ES-I3 (cell line): ENCODE results near the gene OR2V1.
"Not testable (repeated sequence)": the region's sequence is repeated elsewhere in the genome, so short reads cannot be mapped to it uniquely, and the experiment has no call there.

Experiments used
- H3K36me3 ChIP-seq: 2 replicates; pipeline ENCODE4 v1.6.1; 2013; ENCODE audit warnings: mild to moderate bottlenecking, low read length, control low read depth, moderate library complexity; ENCODE audit not compliant: insufficient read depth
- H3K4me1 ChIP-seq: 2 replicates; pipeline ENCODE4 v1.6.1; 2013; ENCODE audit warnings: mild to moderate bottlenecking, control low read depth, low read length; ENCODE audit not compliant: insufficient read depth
- H3K9ac ChIP-seq: 2 replicates; pipeline ENCODE4 v1.6.1; 2013; ENCODE audit warnings: low read depth, mild to moderate bottlenecking, low read length, moderate library complexity
- H3K9me3 ChIP-seq: 2 replicates; pipeline ENCODE4 v1.6.1; 2013; ENCODE audit warnings: mild to moderate bottlenecking, low read length, moderate library complexity; ENCODE audit not compliant: control insufficient read depth, insufficient read depth

Gene OR2V1

DNA sequence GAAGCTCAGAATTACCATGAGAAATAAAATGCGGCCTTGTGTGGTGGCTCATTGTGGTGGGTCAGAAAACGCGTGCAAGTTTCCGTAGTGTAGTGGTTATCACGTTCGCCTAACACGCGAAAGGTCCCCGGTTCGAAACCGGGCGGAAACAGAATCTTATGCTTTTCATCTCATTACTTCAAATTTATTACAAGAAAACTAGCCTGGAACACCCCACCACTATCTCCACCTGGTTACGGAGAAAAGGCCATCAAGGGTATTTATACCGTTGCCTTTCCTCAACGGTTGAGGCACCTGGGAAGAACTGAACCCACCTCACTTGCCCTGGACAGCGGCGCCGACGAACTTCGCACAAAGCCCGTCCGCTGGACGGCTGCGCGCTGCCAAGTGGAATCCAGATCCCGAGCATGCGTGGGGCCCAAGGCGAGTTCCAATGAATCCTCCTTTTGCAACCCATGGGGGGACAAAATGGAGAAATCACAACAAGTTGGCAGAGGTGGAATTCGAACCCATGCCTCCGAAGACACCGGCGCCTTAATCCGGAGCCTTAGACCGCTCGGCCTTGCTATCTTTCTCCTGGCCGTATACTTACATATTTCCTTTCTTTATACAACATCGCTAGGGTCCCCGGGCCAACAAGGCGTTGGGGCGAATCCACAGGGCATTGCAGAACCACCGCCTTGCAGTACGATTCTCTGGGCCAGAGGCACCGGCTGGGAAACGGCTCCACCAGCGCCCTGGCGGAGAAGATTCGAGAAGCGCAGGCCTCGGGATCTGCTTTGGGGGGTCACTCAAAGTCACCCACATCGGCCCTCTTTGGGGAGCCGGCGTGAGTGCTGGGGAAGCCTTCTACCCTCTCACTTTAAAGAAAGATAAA is 33.3 kb upstream of the OR2V1 start:
- Histone ChIP-seq H3K9ac (peak overlapping the region; percentile 46; the same call in 1 of the 2 replicates), H3K4me1 (no peaks in the 10 kb centered on the region)

DNA sequence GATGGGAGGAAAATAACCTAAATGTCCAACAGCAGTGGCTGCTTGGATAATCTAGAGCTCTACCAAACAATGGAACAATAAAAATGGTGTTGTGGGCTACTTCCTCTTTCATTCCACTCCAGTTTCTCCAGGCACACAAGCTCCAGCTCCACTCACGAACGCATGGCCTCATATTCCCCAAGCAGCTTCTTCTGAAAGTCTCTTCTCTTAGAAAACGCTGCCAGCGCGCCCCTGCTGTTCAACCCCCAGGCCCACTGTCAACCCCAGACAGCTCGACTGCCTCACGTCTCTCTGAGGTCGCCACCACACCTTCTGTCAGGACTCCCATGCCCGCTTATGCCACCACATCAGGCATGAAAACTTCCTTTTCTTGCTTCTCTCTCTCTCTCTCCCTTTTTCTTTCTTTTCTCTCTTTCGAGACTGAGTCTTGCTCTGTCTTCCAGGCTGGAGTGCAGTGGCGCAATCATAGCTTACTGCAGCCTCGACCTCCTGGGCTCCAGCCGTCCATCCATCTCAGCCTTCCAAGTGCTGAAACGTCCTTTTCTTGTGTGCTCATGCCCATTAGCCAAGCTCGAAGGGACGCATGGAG is 32.6 kb upstream of the OR2V1 start:
- no peaks in the 10 kb centered on the region for H3K36me3 ChIP-seq
- no peaks in the 10 kb centered on the region for H3K9me3 ChIP-seq
- H3K9ac ChIP-seq, result peak overlapping the region; percentile 53; the same call in 1 of the 2 replicates
- H3K4me1 ChIP-seq, result no peaks in the 10 kb centered on the region

More for the DNA sequence above, 33.3 kb upstream of the OR2V1 start:
- no peaks in the 10 kb centered on the region for H3K36me3 ChIP-seq
- H3K9me3 ChIP-seq, result no peaks in the 10 kb centered on the region

DNA sequence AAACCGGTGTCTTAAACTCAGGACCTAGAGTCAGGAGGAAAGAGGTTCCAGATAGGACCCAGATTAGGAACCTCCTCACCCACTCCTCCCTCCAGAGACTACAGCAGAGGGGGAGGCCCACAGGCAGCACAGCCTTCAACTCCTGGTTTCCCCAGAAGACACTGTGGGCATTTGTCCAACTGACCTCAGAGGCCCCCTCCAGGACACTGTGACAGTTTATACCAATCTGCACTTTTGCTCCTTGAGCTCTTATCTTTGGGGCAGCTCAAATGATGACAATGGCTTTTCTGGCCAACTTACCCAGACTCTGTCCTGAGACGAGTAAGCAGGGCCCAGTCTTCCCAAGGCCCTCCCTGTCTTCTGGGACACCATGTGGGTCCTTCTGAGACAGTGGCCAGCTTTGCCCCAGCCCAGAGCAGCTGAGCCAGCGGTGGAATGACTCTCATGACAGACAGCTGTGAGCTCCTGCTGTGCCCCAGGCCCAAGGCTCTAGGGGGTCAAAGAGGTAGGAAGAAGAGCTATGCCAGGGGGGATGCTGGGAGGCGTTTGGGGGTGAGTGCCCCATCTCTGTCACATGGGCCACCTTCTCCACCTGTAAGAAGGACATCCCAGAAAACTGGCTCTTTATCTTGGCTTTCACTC is 30.7 kb upstream of the OR2V1 start:
- Histone ChIP-seq H3K4me1 (no peaks in the 10 kb centered on the region), H3K36me3 (no peaks in the 10 kb centered on the region), H3K9ac (peak overlapping the region; percentile 6; the same call in 1 of the 2 replicates), H3K9me3 (no peaks in the 10 kb centered on the region)

DNA sequence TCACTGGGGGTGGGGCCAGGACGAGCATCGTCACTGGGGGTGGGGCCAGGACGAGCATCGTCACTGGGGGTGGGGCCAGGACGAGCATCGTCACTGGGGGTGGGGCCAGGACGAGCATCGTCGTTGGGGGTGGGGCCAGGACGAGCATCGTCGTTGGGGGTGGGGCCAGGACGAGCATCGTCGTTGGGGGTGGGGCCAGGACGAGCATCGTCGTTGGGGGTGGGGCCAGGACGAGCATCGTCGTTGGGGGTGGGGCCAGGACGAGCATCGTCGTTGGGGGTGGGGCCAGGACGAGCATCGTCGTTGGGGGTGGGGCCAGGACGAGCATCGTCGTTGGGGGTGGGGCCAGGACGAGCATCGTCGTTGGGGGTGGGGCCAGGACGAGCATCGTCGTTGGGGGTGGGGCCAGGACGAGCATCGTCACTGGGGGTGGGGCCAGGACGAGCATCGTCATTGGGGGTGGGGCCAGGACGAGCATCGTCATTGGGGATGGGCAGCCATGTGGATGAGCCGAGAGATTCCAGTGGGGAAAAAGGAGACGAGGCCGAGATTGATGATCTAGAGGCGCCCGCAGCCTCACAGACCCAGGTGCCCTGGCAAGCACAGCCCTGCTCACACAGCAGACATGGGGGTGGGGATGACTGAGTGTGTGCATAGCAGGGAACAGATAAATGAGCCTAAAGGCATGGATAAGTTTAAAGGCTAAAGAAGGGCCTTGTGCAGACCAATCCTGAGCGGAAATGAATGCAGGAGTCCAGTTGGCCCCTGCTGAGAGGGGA is 30.0 kb upstream of the OR2V1 start:
- H3K9ac ChIP-seq, result peak overlapping the region; percentile 6; the same call in 1 of the 2 replicates
- not testable (repeated sequence) for H3K4me1 ChIP-seq, H3K9me3 ChIP-seq, H3K36me3 ChIP-seq

DNA sequence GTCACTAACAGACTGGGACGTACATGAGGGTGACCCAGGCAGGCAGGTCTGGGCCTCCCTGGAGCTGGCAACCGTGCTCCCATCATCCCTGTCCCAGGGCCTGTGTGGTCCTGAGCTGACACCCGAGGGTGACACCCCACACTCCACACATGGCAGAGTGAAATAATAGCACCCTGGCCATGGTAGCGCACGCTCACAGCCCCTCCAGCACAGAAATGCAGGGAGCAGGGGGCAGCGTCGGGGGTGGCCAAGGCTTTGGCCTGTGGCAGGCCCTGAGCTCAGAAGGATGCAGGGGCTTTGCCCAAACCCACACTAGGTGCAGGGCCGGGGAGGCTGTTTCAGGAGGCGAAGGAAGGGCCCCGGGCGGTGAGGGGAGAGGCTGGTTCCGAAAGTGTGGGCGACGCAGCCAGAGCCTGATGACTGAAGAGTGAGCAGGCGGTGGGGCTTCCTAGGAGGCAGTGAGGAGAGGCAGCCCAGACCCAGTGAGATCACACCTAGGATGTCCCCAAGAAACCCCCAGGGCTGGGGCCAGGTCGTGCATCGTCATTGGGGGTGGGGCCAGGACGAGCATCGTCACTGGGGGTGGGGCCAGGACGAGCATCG is 29.3 kb upstream of the OR2V1 start:
- no peaks in the 10 kb centered on the region for H3K9me3 ChIP-seq
- peak overlapping the region; percentile 51 for H3K9ac ChIP-seq
- H3K36me3 ChIP-seq, result no peaks in the 10 kb centered on the region
- H3K4me1 ChIP-seq, result no peaks in the 10 kb centered on the region

DNA sequence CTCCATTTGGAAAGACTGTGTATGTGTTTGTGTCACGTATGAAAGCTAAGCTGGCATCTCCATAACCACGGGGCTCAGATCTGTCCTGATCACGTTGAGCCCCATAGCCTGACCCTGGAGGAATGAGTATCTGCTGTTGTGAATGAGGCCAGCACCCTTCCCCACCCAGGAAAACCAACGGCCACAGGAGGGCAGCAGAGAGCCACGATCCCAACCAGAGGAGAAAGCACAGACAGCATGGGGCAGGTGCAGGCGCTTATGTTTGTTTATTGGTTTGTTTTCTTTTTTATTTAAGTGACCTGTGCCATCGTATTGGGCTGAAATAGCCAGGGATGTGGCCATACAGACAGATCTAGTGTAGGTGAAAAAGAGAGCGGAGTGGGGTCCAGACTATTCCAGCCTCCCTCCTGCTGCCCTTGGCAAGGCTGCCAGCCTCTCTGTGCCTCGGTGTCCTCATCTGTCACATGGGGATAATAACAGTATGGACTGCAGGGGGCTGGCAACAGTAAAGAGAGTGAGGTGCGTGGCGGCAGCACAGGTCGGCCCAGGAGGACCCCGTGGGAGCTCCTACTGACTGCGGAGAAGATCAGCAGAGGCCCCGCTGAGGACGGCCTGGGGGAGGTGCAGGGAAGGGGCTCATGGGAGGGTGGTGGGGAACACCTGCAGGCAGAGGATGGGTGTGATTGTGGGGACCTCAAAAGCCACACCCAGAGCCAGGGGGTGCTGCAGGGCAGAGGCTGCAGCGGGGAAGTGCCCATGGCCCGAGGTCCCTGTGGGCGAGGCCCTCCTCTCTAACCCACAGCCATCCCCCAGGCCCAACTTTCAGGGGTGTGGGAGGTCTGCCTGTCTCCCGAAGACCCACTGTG is 28.6 kb upstream of the OR2V1 start:
- Histone ChIP-seq H3K9ac (peak overlapping the region; percentile 51; the same call in 1 of the 2 replicates), H3K36me3 (no peaks in the 10 kb centered on the region)

DNA sequence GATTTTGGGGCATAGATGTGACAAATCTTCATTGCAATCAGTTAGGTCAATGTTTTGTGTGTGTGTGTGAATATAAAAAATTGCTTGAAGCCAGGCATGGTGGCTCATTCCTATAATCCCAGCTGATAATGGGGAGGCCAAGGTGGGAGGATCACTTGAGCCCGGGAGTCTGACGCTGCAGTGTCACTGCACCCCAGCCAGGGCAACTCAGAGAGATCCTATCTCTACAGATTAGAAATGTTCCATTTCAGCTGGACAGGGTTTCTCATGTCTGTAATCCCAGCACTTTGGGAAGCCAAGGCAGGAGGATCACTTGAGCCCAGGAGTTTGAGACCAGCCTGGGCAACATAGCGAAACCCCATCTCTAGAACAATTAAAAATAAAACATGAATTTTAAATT is 27.9 kb upstream of the OR2V1 start:
- no peak overlapping the region for H3K9ac ChIP-seq
- H3K9me3 ChIP-seq, result no peaks in the 10 kb centered on the region
- no peaks in the 10 kb centered on the region for H3K36me3 ChIP-seq
- no peaks in the 10 kb centered on the region for H3K4me1 ChIP-seq

More for the DNA sequence above, 28.6 kb upstream of the OR2V1 start:
- no peaks in the 10 kb centered on the region for H3K9me3 ChIP-seq
- H3K4me1 ChIP-seq, result no peaks in the 10 kb centered on the region

DNA sequence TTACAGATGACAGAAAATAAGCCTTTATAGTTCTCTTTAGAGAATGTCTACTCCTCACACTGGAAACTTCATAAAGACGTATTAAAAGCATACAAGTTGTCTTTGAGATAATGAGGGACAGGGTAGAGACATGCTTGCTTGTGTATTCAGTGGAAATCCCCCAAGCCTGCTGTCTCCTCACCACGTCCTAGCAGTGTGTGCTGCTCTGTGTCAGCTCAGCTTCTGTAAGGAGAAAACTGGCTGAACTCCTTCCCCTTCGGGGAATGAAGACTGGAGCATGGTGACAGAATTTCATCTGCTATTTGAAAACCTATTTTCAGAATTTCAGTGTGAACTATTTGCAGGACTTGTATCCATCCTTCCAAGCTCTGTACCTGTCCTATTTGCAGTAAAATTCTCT is 25.8 kb upstream of the OR2V1 start:
- no peaks in the 10 kb centered on the region for H3K36me3 ChIP-seq
- H3K9ac ChIP-seq, result no peak overlapping the region
- no peaks in the 10 kb centered on the region for H3K9me3 ChIP-seq
- H3K4me1 ChIP-seq, result no peaks in the 10 kb centered on the region

DNA sequence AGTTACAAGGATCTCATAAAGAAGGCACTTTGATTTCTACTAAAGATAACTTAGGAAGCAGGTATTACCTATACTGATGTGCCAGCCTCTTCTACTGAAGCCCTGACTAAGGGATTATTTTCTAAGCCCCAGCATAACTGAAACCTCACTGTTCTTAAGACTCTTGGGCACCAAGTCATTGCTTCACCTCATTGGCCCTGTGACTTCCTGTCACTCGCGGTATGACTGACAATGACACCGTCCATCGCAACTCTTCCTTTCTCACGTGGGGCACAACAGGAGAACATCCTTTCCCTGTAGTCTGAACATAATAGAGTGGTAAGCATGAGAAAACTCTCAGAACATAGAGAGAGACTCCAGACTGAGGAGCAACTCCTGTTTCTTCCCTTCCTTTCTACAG is 22.8 kb upstream of the OR2V1 start:
- H3K36me3 ChIP-seq, result no peaks in the 10 kb centered on the region
- H3K9ac ChIP-seq, result no peak overlapping the region
- no peaks in the 10 kb centered on the region for H3K4me1 ChIP-seq
- no peaks in the 10 kb centered on the region for H3K9me3 ChIP-seq

DNA sequence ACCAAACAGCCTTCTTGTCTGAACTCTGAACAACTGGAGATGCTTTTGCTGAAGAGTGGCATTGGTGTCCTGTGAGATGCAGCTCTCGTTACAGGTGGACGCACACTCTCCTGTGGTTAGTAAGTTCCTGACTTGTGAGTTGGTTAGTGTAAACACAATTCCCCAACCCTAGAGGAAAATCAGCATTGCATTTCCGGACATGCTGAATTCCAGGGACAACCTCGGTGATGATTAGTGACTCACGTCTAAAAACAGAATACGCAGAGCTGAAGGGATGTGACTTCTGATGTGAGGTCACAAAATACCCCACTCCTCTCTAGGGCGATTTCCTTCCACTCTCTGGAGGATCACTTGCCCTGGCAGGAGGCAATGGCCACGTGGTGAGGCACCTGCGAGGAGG is 21.4 kb upstream of the OR2V1 start:
- Histone ChIP-seq H3K9me3 (no peaks in the 10 kb centered on the region), H3K4me1 (no peaks in the 10 kb centered on the region), H3K9ac (no peak overlapping the region), H3K36me3 (no peaks in the 10 kb centered on the region)

DNA sequence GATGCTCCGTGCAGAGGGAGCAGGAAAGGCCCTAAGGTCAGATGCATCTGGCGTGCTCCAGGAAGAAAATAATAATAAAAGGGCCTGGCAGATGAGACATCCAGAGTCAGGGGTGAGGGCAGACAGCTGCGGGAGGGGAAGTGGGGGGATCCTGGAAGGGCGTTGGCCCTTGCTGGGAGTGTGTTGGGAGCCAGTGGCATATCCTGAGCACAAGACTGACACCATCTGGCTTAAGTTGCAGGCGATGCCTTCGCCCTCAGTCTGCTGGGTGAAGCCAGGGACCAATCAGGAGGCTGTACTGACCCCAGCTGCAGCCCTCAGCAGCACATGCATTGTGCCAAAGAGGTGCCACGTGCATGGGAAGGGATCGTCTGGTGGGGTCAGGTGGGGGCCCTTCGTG is 20.2 kb upstream of the OR2V1 start:
- H3K4me1 ChIP-seq, result peaks cover 4% of the 10 kb centered on the region; the same call in 1 of the 2 replicates
- no peak overlapping the region for H3K9ac ChIP-seq

DNA sequence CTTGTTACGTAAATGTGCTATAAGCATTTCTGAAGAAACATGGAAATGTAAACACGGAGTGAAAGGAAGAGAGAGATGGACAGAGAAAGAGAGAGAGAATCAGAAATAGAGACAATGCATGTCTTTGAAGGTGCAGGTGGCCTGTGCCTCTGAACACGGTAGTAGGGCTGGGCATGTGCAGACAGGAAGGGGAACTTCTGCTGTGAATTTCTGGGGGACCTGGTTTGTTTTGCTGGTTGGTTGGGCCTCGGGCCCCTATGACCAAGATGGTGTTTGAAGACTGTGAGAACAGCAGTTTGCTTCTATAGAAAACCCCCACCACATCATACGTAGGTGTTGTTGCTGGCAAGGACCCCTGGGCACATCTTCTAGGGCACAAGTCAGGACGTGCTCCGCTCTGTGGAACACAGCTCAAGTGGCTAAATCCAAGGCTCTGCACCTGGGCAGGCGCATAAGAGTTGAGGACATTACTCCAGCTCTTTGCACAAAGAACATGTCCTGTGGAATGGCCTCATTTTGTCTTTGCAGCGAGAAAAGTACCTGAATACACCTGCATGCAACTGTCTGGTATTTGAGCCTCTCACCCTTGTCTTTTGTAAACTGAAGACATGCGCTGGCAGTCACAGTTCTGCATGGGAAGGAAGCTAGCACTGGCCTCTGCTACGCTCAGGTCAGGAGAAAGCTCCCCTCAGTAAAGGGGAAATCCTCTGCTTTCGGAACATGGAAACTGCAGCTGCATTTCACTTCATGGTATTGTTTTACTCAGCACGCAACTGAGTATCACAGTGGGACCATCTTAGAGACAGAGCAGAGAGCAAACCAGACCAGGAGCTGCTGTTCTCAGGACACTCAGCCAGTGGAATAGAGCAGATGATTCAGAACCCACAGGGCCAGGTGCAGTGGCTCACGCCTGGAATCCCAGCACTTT is 19.1 kb upstream of the OR2V1 start:
- Histone ChIP-seq H3K9me3 (peaks cover 8% of the 10 kb centered on the region; the same call in 1 of the 2 replicates), H3K36me3 (no peaks in the 10 kb centered on the region), H3K4me1 (peaks cover 4% of the 10 kb centered on the region; the same call in 1 of the 2 replicates), H3K9ac (no peak overlapping the region)

More for the DNA sequence above, 20.2 kb upstream of the OR2V1 start:
- no peaks in the 10 kb centered on the region for H3K36me3 ChIP-seq
- H3K9me3 ChIP-seq, result no peaks in the 10 kb centered on the region
